Endodermal cell (in vitro differentiated cells): ENCODE data around the gene CRCP. TPM values are rescaled to one million over a fixed set of nuclear protein-coding genes. Genes with fewer than 3 reads are reported as not detected.
"Not testable (repeated sequence)": the region's sequence is repeated elsewhere in the genome, so short reads cannot be mapped to it uniquely, and the experiment has no call there.

ENCODE experiments used
- DNase-seq: peaks from one replicate; pipeline ENCODE4 v3.0.0-alpha.2; 2017
- H3K27ac ChIP-seq: 2 replicates; pipeline ENCODE4 v1.5.1; 2013; ENCODE audit warnings: mild to moderate bottlenecking, low read depth, low read length, moderate library complexity
- H3K27me3 ChIP-seq: 2 replicates; pipeline ENCODE4 v1.6.1; 2013; ENCODE audit warnings: mild to moderate bottlenecking, low read length, moderate library complexity; ENCODE audit not compliant: insufficient read depth, control insufficient read depth, poor library complexity, severe bottlenecking
- H3K36me3 ChIP-seq: 2 replicates; pipeline ENCODE4 v1.7.0; 2013; ENCODE audit warnings: mild to moderate bottlenecking, low read length, moderate library complexity; ENCODE audit not compliant: control insufficient read depth, insufficient read depth
- H3K4me1 ChIP-seq: one replicate; pipeline ENCODE4 v1.7.0; 2013; ENCODE audit warnings: low read length; ENCODE audit not compliant: control insufficient read depth, insufficient read depth
- H3K4me3 ChIP-seq: 2 replicates; pipeline ENCODE4 v1.5.1; 2013; ENCODE audit warnings: mild to moderate bottlenecking, low read length, moderate library complexity
- H3K9ac ChIP-seq: 2 replicates; pipeline ENCODE4 v1.6.1; 2013; ENCODE audit warnings: mild to moderate bottlenecking, low read length, moderate library complexity; ENCODE audit not compliant: poor library complexity, severe bottlenecking; ENCODE audit errors: extremely low read depth
- H3K9me3 ChIP-seq: 2 replicates; pipeline ENCODE4 v1.6.1; 2013; ENCODE audit warnings: mild to moderate bottlenecking, low read length, moderate library complexity; ENCODE audit not compliant: control insufficient read depth
- H3K27ac Mint-ChIP-seq: 2 replicates; pipeline ENCODE4 v1.8.0; 2020; ENCODE audit warnings: mixed read lengths
- H3K27me3 Mint-ChIP-seq: 2 replicates; pipeline ENCODE4 v1.8.0; 2021; ENCODE audit warnings: mild to moderate bottlenecking, mixed read lengths; ENCODE audit not compliant: insufficient read depth
- H3K36me3 Mint-ChIP-seq: 2 replicates; pipeline ENCODE4 v1.8.0; 2020; ENCODE audit warnings: low read depth, mixed read lengths
- H3K4me1 Mint-ChIP-seq: 2 replicates; pipeline ENCODE4 v1.8.0; 2020; ENCODE audit warnings: mixed read lengths
- H3K4me3 Mint-ChIP-seq: 2 replicates; pipeline ENCODE4 v1.8.0; 2020; ENCODE audit warnings: mild to moderate bottlenecking, moderate library complexity, mixed read lengths
- H3K9me3 Mint-ChIP-seq: 2 replicates; pipeline ENCODE4 v1.8.0; 2020; ENCODE audit warnings: mild to moderate bottlenecking, mixed read lengths
- WGBS, 2 experiments: methylation state at CpG; one replicate each; pipeline versions ENCODE4 v1.1.5 to v1.1.7; 2013; ENCODE audit warnings: missing lambda C conversion rate in 2 of 2, mixed read lengths in 1 of 2; ENCODE audit not compliant: insufficient coverage in 1 of 2, insufficient read length in 1 of 2; 5-methylcytosine and 5-hydroxymethylcytosine counted together
- total RNA-seq, 2 donors: library from RNA; stranded (reverse); fragmentation: NEBNext Ultra II Directional in 1 of 2; extraction: Animal tissue kit (Norgen Biotek cat#: 25700) in 1 of 2; gene quantifications; 2 replicates in 1 of 2; 3 replicates in 1 of 2; pipeline ENCODE4 v1.2.1, GENCODE V29; 2021
- TF ChIP-seq, protein P1 (sequence below): fragments of 200-600 bp; sonication (generic); conservative IDR thresholded peaks from 2 replicates; pipeline ENCODE4 v1.5.0; 2021; ENCODE audit warnings: antibody characterized with exemption, mild to moderate bottlenecking

The CRCP gene
- total RNA-seq, 2 donors from 2014 or later, result 25.9 to 27.8 TPM

GRCh38 chr7:66100408-66101050 is 14.1 kb upstream of the CRCP start:
- WGBS, 2 experiments, result 51 to 72% methylated on average over 7 to 12 of the region's 12 CpGs
- Mint-ChIP-seq H3K9me3 (no peaks in the 10 kb centered on the region), H3K4me3 (peak overlapping the region; percentile 42), H3K36me3 (no peaks in the 10 kb centered on the region), H3K27me3 (no peaks in the 10 kb centered on the region), H3K4me1 (no peaks in the 10 kb centered on the region), H3K27ac (peak overlapping the region; percentile 37)
- H3K4me1 ChIP-seq, result no peaks in the 10 kb centered on the region
- no peak overlapping the region for H3K27ac ChIP-seq
- no peaks in the 10 kb centered on the region for H3K9me3 ChIP-seq
- no peaks in the 10 kb centered on the region for H3K36me3 ChIP-seq
- no peak for DNase-seq
- H3K27me3 ChIP-seq, result no peaks in the 10 kb centered on the region
- peak overlapping the region; percentile 71 for H3K4me3 ChIP-seq
- H3K9ac ChIP-seq, result peak overlapping the region; percentile 15
- TF ChIP-seq, protein P1, sequence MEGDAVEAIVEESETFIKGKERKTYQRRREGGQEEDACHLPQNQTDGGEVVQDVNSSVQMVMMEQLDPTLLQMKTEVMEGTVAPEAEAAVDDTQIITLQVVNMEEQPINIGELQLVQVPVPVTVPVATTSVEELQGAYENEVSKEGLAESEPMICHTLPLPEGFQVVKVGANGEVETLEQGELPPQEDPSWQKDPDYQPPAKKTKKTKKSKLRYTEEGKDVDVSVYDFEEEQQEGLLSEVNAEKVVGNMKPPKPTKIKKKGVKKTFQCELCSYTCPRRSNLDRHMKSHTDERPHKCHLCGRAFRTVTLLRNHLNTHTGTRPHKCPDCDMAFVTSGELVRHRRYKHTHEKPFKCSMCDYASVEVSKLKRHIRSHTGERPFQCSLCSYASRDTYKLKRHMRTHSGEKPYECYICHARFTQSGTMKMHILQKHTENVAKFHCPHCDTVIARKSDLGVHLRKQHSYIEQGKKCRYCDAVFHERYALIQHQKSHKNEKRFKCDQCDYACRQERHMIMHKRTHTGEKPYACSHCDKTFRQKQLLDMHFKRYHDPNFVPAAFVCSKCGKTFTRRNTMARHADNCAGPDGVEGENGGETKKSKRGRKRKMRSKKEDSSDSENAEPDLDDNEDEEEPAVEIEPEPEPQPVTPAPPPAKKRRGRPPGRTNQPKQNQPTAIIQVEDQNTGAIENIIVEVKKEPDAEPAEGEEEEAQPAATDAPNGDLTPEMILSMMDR, result no peak

GRCh38 chr7:66102168-66102567 is 12.5 kb upstream of the CRCP start:
- WGBS, 2 experiments, result 96 to 100% methylated on average over 4 to 6 of the region's 6 CpGs
- not testable (repeated sequence) for H3K4me3 Mint-ChIP-seq, H3K27me3 Mint-ChIP-seq, H3K36me3 ChIP-seq, H3K4me1 Mint-ChIP-seq, H3K36me3 Mint-ChIP-seq, H3K27ac Mint-ChIP-seq, H3K27me3 ChIP-seq, H3K4me3 ChIP-seq, H3K9me3 ChIP-seq, H3K9ac ChIP-seq, H3K27ac ChIP-seq, DNase-seq, H3K4me1 ChIP-seq, H3K9me3 Mint-ChIP-seq

DNA sequence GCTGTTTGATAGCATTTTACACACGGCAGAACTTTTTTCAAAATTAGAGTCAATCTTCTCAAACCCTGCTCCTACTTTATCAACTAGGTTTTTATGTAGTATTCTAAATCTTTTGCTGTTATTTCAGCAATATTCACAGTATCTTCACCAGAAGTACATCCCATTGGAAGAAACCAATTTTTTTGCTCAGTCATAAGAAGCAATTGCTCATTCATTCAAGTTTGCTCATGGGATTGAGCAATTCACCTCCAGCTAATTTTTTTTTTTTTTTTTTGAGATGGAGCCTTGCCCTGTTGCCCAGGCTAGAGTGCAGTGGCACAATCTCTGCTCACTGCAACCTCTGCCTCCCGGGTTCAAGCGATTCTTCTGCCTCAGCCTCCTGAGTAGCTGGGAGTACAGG is 10.7 kb upstream of the CRCP start:
- not testable (repeated sequence) for H3K9me3 ChIP-seq, H3K27ac ChIP-seq, H3K4me1 Mint-ChIP-seq, H3K9ac ChIP-seq, H3K4me3 ChIP-seq, H3K9me3 Mint-ChIP-seq, H3K4me3 Mint-ChIP-seq, H3K27me3 Mint-ChIP-seq, DNase-seq, H3K36me3 ChIP-seq, H3K27ac Mint-ChIP-seq, H3K4me1 ChIP-seq, H3K27me3 ChIP-seq, H3K36me3 Mint-ChIP-seq
- WGBS, 2 experiments, result 97 to 100% methylated on average over 2 to 3 of the region's 3 CpGs

DNA sequence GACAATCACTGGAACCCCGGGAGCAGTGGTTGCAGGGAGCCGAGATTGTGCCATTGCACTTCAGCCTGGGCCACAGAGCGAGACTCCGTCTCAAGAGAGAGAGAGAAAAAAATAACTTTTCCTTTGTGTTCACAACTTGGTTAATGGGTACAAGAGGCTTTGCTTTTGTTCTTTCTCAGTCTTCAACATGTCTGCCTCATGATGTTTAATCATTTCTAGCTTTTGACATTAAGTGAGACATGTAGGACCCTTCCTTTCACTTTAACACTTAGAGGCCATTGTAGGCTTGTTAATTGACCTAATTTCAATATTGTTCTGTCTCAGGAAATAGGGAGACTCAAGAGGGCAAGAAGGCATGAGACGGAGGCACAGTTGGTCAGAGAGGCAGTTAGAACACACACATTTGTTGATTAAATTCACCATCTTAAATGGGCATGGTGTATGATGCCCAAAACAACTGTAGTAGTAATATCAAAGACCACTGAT is 9.3 kb upstream of the CRCP start:
- Histone ChIP-seq H3K4me1 (no peaks in the 10 kb centered on the region), H3K27ac (no peak overlapping the region), H3K4me3 (no peak overlapping the region), H3K27me3 (no peaks in the 10 kb centered on the region), H3K36me3 (no peaks in the 10 kb centered on the region), H3K9me3 (peaks cover 4% of the 10 kb centered on the region), H3K9ac (no peak overlapping the region)
- peaks cover 3% of the 10 kb centered on the region for H3K36me3 Mint-ChIP-seq
- H3K27me3 Mint-ChIP-seq, result no peaks in the 10 kb centered on the region
- peaks cover 2% of the 10 kb centered on the region for H3K9me3 Mint-ChIP-seq
- WGBS, 2 experiments, result 93 to 94% methylated on average over 5 of the region's 5 CpGs
- H3K4me1 Mint-ChIP-seq, result no peaks in the 10 kb centered on the region
- no peak overlapping the region for H3K27ac Mint-ChIP-seq
- no peak overlapping the region for H3K4me3 Mint-ChIP-seq
- TF ChIP-seq, protein P1, result no peak
- DNase-seq, result no peak

GRCh38 chr7:66108410-66108809 is 6.2 kb upstream of the CRCP start:
- H3K4me1 ChIP-seq, H3K27ac ChIP-seq, H3K9me3 Mint-ChIP-seq, H3K4me1 Mint-ChIP-seq, H3K27ac Mint-ChIP-seq, H3K9me3 ChIP-seq, H3K4me3 ChIP-seq, H3K27me3 ChIP-seq, H3K27me3 Mint-ChIP-seq, DNase-seq, H3K36me3 ChIP-seq, H3K36me3 Mint-ChIP-seq, H3K4me3 Mint-ChIP-seq, H3K9ac ChIP-seq: not testable (repeated sequence)
- WGBS, 2 experiments, result 86 to 94% methylated on average over 4 to 5 of the region's 5 CpGs
